NT2/D1 (cell line): Measurements from ENCODE around the gene ZNF618.

Experiments
- SUZ12 ChIP-seq: IDR thresholded peaks from 2 replicates; pipeline ENCODE4 v1.6.1; 2011; ENCODE audit not compliant: insufficient read length, insufficient read depth; ENCODE audit errors: extremely low read depth
- YY1 ChIP-seq: IDR thresholded peaks from 2 replicates; pipeline ENCODE4 v1.6.1; 2011; ENCODE audit not compliant: insufficient read length, insufficient read depth
- ZNF274 ChIP-seq: IDR thresholded peaks from 2 replicates; pipeline ENCODE4 v1.6.1; 2011; ENCODE audit warnings: mild to moderate bottlenecking, low read depth, low read length

GRCh38 chr9:114035221-114035844 lies 159.2 kb downstream of the ZNF618 start:
- TF ChIP-seq SUZ12: no peak
- no peak for TF ChIP-seq YY1
- no peak for TF ChIP-seq ZNF274
